IMR-90 (cell line): ENCODE measurements around the gene FBXW4. TPM values are rescaled to one million over a fixed set of nuclear protein-coding genes. Genes with fewer than 3 reads are reported as not detected.

Experiments used
- ATAC-seq: fragments of 200-7000 bp; cut with Tn5 transposase; 2 replicates; pipeline ENCODE4 v1.9.1; 2020; ENCODE audit warnings: low read depth, mild to moderate bottlenecking, moderate library complexity
- BruUV-seq: library from RNA; stranded (reverse); fragments of 400-500 nt; replicated peaks from 2 replicates; lab custom pipeline; 2021; lab: Mats Ljungman, UMichigan
- CTCF ChIA-PET: fragments of 300-600 bp; formaldehyde crosslinking; extraction: SDS; loops from one replicate; lab custom pipeline; 2021; ENCODE audit warnings: antibody characterized with exemption; lab: Yijun Ruan, JAX
- POLR2A ChIA-PET: fragments of 300-600 bp; sonication (Branson Sonifier 250); formaldehyde crosslinking; loops from one replicate; lab custom pipeline; 2022; ENCODE audit warnings: antibody characterized with exemption; ENCODE audit not compliant: unreplicated experiment; lab: Charles Lee
- DNase-seq: peaks from one replicate; pipeline ENCODE4 v3.0.0; 2013
- H2AFZ ChIP-seq: replicated peaks from 2 replicates; pipeline ENCODE3; 2013; ENCODE audit warnings: low read length, mild to moderate bottlenecking; ENCODE audit not compliant: poor library complexity
- H2AK5ac ChIP-seq: 2 replicates; pipeline ENCODE4 v1.6.1; 2013; ENCODE audit warnings: low read depth, low read length, inconsistent platforms
- H2AK9ac ChIP-seq: replicated peaks from 2 replicates; pipeline ENCODE3; 2013; ENCODE audit warnings: mild to moderate bottlenecking, low read depth, low read length, moderate library complexity; ENCODE audit not compliant: poor library complexity
- H2BK120ac ChIP-seq: 2 replicates; pipeline ENCODE4 v1.6.1; 2013; ENCODE audit warnings: low read depth, low read length, inconsistent platforms
- H2BK15ac ChIP-seq: 3 replicates; pipeline ENCODE4 v1.6.1; 2013; ENCODE audit warnings: low read depth, low read length, inconsistent platforms
- H2BK20ac ChIP-seq: 2 replicates; pipeline ENCODE4 v1.6.1; 2013; ENCODE audit warnings: low read depth, mild to moderate bottlenecking, inconsistent platforms, low read length, moderate library complexity
- H2BK5ac ChIP-seq: 2 replicates; pipeline ENCODE4 v1.6.1; 2013; ENCODE audit warnings: mild to moderate bottlenecking, low read depth, low read length, inconsistent platforms; ENCODE audit not compliant: poor library complexity, severe bottlenecking
- H3K14ac ChIP-seq: replicated peaks from 2 replicates; pipeline ENCODE4 v1.6.1; 2013; ENCODE audit warnings: low read depth, low read length, inconsistent platforms
- H3K18ac ChIP-seq: 2 replicates; pipeline ENCODE4 v1.6.1; 2013; ENCODE audit warnings: low read depth, low read length, control low read depth
- H3K23ac ChIP-seq: 2 replicates; pipeline ENCODE4 v1.6.1; 2013; ENCODE audit warnings: low read depth, low read length, inconsistent platforms
- H3K27ac ChIP-seq: 2 replicates; pipeline ENCODE4 v1.5.1; 2013; ENCODE audit warnings: mild to moderate bottlenecking, control low read depth, low read length; ENCODE audit not compliant: insufficient read depth
- H3K27me3 ChIP-seq: 2 replicates; pipeline ENCODE4 v1.6.1; 2013; ENCODE audit warnings: low read length; ENCODE audit not compliant: control insufficient read depth, insufficient read depth
- H3K36me3 ChIP-seq: 2 replicates; pipeline ENCODE4 v1.6.1; 2013; ENCODE audit warnings: low read length, mixed read lengths; ENCODE audit not compliant: control insufficient read depth, insufficient read depth
- H3K4ac ChIP-seq: 2 replicates; pipeline ENCODE4 v1.6.1; 2013; ENCODE audit warnings: low read depth, low read length, inconsistent platforms
- H3K4me1 ChIP-seq: 2 replicates; pipeline ENCODE4 v1.6.1; 2013; ENCODE audit warnings: low read length, mixed read lengths; ENCODE audit not compliant: control insufficient read depth, insufficient read depth
- H3K4me2 ChIP-seq: 2 replicates; pipeline ENCODE4 v1.6.1; 2013; ENCODE audit warnings: low read depth, mild to moderate bottlenecking, control low read depth, low read length, moderate library complexity
- H3K4me3 ChIP-seq: 2 replicates; pipeline ENCODE4 v1.5.1; 2013; ENCODE audit warnings: low read depth, mild to moderate bottlenecking, control low read depth, low read length, moderate library complexity; ENCODE audit not compliant: insufficient read depth
- H3K56ac ChIP-seq: 2 replicates; pipeline ENCODE4 v1.6.1; 2013; ENCODE audit warnings: low read length, inconsistent platforms; ENCODE audit not compliant: insufficient read depth; ENCODE audit errors: extremely low read depth
- H3K79me1 ChIP-seq, 2 experiments: 2 replicates each; pipeline ENCODE4 v1.6.1; 2013; ENCODE audit warnings: low read length in 2 of 2, inconsistent platforms in 1 of 2, low read depth in 1 of 2
- H3K9ac ChIP-seq: 2 replicates; pipeline ENCODE4 v1.6.1; 2013; ENCODE audit warnings: low read depth, low read length, control low read depth
- H3K9me1 ChIP-seq: 2 replicates; pipeline ENCODE4 v1.6.1; 2013; ENCODE audit warnings: low read length, inconsistent platforms; ENCODE audit not compliant: insufficient read depth
- H3K9me3 ChIP-seq: 2 replicates; pipeline ENCODE4 v1.6.1; 2013; ENCODE audit warnings: low read length; ENCODE audit not compliant: control insufficient read depth, insufficient read depth
- H4K20me1 ChIP-seq: 2 replicates; pipeline ENCODE4 v1.6.1; 2013; ENCODE audit warnings: low read length, inconsistent platforms; ENCODE audit not compliant: insufficient read depth
- H4K5ac ChIP-seq: 2 replicates; pipeline ENCODE4 v1.6.1; 2013; ENCODE audit warnings: mild to moderate bottlenecking, low read depth, low read length, control low read depth
- H4K8ac ChIP-seq, 2 experiments: 2 replicates each; pipeline ENCODE4 v1.6.1; 2013; ENCODE audit warnings: low read depth in 2 of 2, low read length in 2 of 2, control low read depth in 1 of 2, inconsistent platforms in 1 of 2
- H4K91ac ChIP-seq: 2 replicates; pipeline ENCODE4 v1.6.1; 2013; ENCODE audit warnings: low read depth, low read length, inconsistent platforms; ENCODE audit not compliant: insufficient read depth
- BHLHE40 ChIP-seq: fragments of 150-350 bp; IDR thresholded peaks from 2 replicates; pipeline ENCODE4 v1.6.1; 2016; ENCODE audit warnings: mild to moderate bottlenecking, low read depth, low read length
- CEBPB ChIP-seq: IDR thresholded peaks from 2 replicates; pipeline ENCODE4 v1.6.1; 2012; ENCODE audit warnings: low read depth, low read length, improper control_type of control experiment
- CHD1 ChIP-seq: IDR thresholded peaks from 2 replicates; pipeline ENCODE4 v1.6.1; 2012; ENCODE audit warnings: low read depth, low read length, improper control_type of control experiment
- CTCF ChIP-seq: conservative IDR thresholded peaks from 2 replicates; pipeline ENCODE4 v1.5.1; 2012; ENCODE audit warnings: mild to moderate bottlenecking, low read depth, low read length, improper control_type of control experiment
- ELK1 ChIP-seq: fragments of 150-350 bp; IDR thresholded peaks from 2 replicates; pipeline ENCODE4 v1.6.1; 2016; ENCODE audit warnings: low read depth, mild to moderate bottlenecking, low read length, moderate library complexity, borderline replicate concordance
- FOS ChIP-seq: fragments of 150-350 bp; IDR thresholded peaks from 2 replicates; pipeline ENCODE4 v1.6.1; 2016; ENCODE audit warnings: low read depth, low read length
- MAFK ChIP-seq: IDR thresholded peaks from 2 replicates; pipeline ENCODE4 v1.6.1; 2012; ENCODE audit warnings: low read depth, low read length, improper control_type of control experiment
- MAZ ChIP-seq: IDR thresholded peaks from 2 replicates; pipeline ENCODE4 v1.6.1; 2012; ENCODE audit warnings: low read depth, mild to moderate bottlenecking, low read length, improper control_type of control experiment, moderate library complexity, borderline replicate concordance
- MXI1 ChIP-seq: IDR thresholded peaks from 2 replicates; pipeline ENCODE4 v1.6.1; 2012; ENCODE audit warnings: low read depth, mild to moderate bottlenecking, low read length, moderate library complexity, borderline replicate concordance
- NFE2L2 ChIP-seq: fragments of 150-350 bp; IDR thresholded peaks from 2 replicates; pipeline ENCODE4 v1.6.1; 2016; ENCODE audit warnings: low read depth, mild to moderate bottlenecking, low read length
- POLR2A ChIP-seq: IDR thresholded peaks from 2 replicates; pipeline ENCODE4 v1.6.1; 2012; ENCODE audit warnings: mild to moderate bottlenecking, low read depth, low read length
- RAD21 ChIP-seq: IDR thresholded peaks from 2 replicates; pipeline ENCODE4 v1.6.1; 2012; ENCODE audit warnings: low read length, improper control_type of control experiment
- RCOR1 ChIP-seq: IDR thresholded peaks from 2 replicates; pipeline ENCODE4 v1.6.1; 2012; ENCODE audit warnings: mild to moderate bottlenecking, low read length, improper control_type of control experiment; ENCODE audit not compliant: insufficient replicate concordance
- RFX5 ChIP-seq: IDR thresholded peaks from 2 replicates; pipeline ENCODE4 v1.8.0; 2012; ENCODE audit warnings: low read depth, mild to moderate bottlenecking, low read length, moderate library complexity
- SMC3 ChIP-seq: fragments of 150-350 bp; IDR thresholded peaks from 2 replicates; pipeline ENCODE4 v1.6.1; 2016; ENCODE audit warnings: low read depth, mild to moderate bottlenecking, antibody characterized with exemption, low read length, moderate library complexity
- USF2 ChIP-seq: fragments of 150-350 bp; IDR thresholded peaks from 2 replicates; pipeline ENCODE4 v1.6.1; 2017; ENCODE audit warnings: mild to moderate bottlenecking, antibody characterized with exemption, low read length, low read depth
- WGBS, 2 experiments: methylation state at CpG; one replicate each; pipeline versions ENCODE4 v1.1.5 to v1.1.7; 2013; ENCODE audit warnings: missing lambda C conversion rate in 2 of 2; ENCODE audit not compliant: insufficient read length in 1 of 2; ENCODE audit errors: extremely low coverage in 2 of 2; 5-methylcytosine and 5-hydroxymethylcytosine counted together
- dilution Hi-C: fragments of 300-500 bp; cut with HindIII; formaldehyde crosslinking; loops from one replicate; pipeline ENCODE4 v1.14.3; 2018; ENCODE audit warnings: low sequenced_read_pairs; ENCODE audit not compliant: unreplicated experiment
- in situ Hi-C: fragments of 300-500 bp; cut with MboI; formaldehyde crosslinking; loops from 3 replicates; pipeline ENCODE4 v1.14.3; 2019; ENCODE audit warnings: low sequenced_read_pairs, inconsistent platforms, mixed read lengths
- intact Hi-C: fragments of 100-400 bp; cut with micrococcal nuclease; formaldehyde crosslinking; loops from 2 replicates; pipeline ENCODE4 v1.10.0; 2022
- polyA plus RNA-seq, 3 experiments: library from polyadenylated mRNA; depleted of rRNA; stranded (reverse); fragments of >200 nt; gene quantifications; 2 replicates each; pipeline ENCODE4 v1.2.3, GENCODE V29; 2012; ENCODE audit warnings: low replicate concordance in 1 of 3
- total RNA-seq: library from RNA; depleted of rRNA; stranded (reverse); fragments of >200 nt; gene quantifications from 2 replicates; pipeline ENCODE4 v1.2.3, GENCODE V29; 2012

Gene FBXW4
- total and polyA plus RNA-seq, 2 of the 4 experiments (the other 2 are of a cell fraction) = 19.3 to 26.7 TPM

- Histone ChIP-seq H3K4me1 (no peaks in the 10 kb centered on the region), H4K20me1 (no peaks in the 10 kb centered on the region; the same call in 1 of the 2 replicates), H3K9ac (no peak overlapping the region), H4K8ac (no peak overlapping the region), H4K91ac (no peak overlapping the region), H2BK20ac (no peak overlapping the region), H3K4me2 (no peak overlapping the region), H2BK15ac (no peak overlapping the region), H3K36me3 (peaks cover 16% of the 10 kb centered on the region), H3K18ac (no peak overlapping the region), H3K27me3 (no peaks in the 10 kb centered on the region), H3K79me1 (no peaks in the 10 kb centered on the region), H3K14ac (no peak overlapping the region), H2AK5ac (no peak overlapping the region), H2BK5ac (no peak overlapping the region), H3K23ac (no peak overlapping the region), H2AK9ac (no peak overlapping the region), H3K9me1 (peaks cover 7% of the 10 kb centered on the region; the same call in 1 of the 2 replicates), H2BK120ac (no peak overlapping the region), H3K27ac (no peak overlapping the region), H4K5ac (no peak overlapping the region), H3K4ac (no peak overlapping the region), H3K56ac (no peak overlapping the region), H2AFZ (no peak overlapping the region), H3K4me3 (no peak overlapping the region), H3K9me3 (no peaks in the 10 kb centered on the region)
- in situ Hi-C loops (no loop called here), intact Hi-C loops (no loop called here), dilution Hi-C loops (no loop called here)
- ATAC-seq (no peak), DNase-seq (no peak)
- WGBS, 2 experiments = 100% methylated on average over 2 of the region's 8 CpGs; no CpG with 5 or more reads in 1 of the 2 experiments
- POLR2A ChIA-PET = no interaction called here
- CTCF ChIA-PET = no interaction called here
- no peak for TF ChIP-seq CEBPB
- TF ChIP-seq BHLHE40 = no peak
- no peak for TF ChIP-seq CTCF
- TF ChIP-seq RFX5 = no peak
- no peak for TF ChIP-seq RAD21
- TF ChIP-seq MAFK = no peak
- no peak for TF ChIP-seq RCOR1
- no peak for TF ChIP-seq CHD1
- TF ChIP-seq ELK1 = no peak
- no peak for TF ChIP-seq FOS
- TF ChIP-seq MAZ = no peak
- no peak for TF ChIP-seq USF2
- no peak for TF ChIP-seq MXI1
- no peak for TF ChIP-seq POLR2A
- TF ChIP-seq SMC3 = no peak
- TF ChIP-seq NFE2L2 = no peak
- BruUV-seq = no TSS peak
Measured at GRCh38 chr10:101653536-101653935, 41.4 kb downstream of the FBXW4 start.
